Spleen (tissue), 11 donors: ENCODE data around the gene FAHD2A. TPM values are rescaled to one million over a fixed set of nuclear protein-coding genes. Genes with fewer than 3 reads are reported as not detected.

Experiments
- DNase-seq: peaks from one replicate; pipeline ENCODE4 v3.0.0-alpha.2; 2020
- H3K27ac ChIP-seq, 8 donors: fragments of 200-600 bp; sonication (generic) in 7 of 8; 1 replicate in 4 of 8; 2 replicates in 4 of 8; pipeline versions ENCODE4 v1.5.0 to v1.8.0; 2016 to 2021; ENCODE audit warnings: inconsistent platforms in 4 of 8, mild to moderate bottlenecking in 4 of 8, moderate library complexity in 1 of 8
- H3K27me3 ChIP-seq, 7 donors: fragments of 200-600 bp; sonication (generic) in 6 of 7; replicated peaks in 1 of 7; 1 replicate in 4 of 7; 2 replicates in 3 of 7; pipeline versions ENCODE4 v1.5.0 to v1.8.0; 2016 to 2021; ENCODE audit warnings: inconsistent platforms in 3 of 7, mild to moderate bottlenecking in 1 of 7
- H3K36me3 ChIP-seq, 6 donors: fragments of 200-600 bp; sonication (generic) in 5 of 6; 1 replicate in 4 of 6; 2 replicates in 2 of 6; pipeline versions ENCODE4 v1.5.0 to v1.8.0; 2016 to 2021; ENCODE audit warnings: inconsistent platforms in 2 of 6
- H3K4me1 ChIP-seq, 6 donors: fragments of 200-600 bp; sonication (generic) in 5 of 6; 1 replicate in 3 of 6; 2 replicates in 3 of 6; pipeline versions ENCODE4 v1.5.0 to v1.8.0; 2016 to 2021; ENCODE audit warnings: inconsistent platforms in 3 of 6
- H3K4me3 ChIP-seq, 8 donors: fragments of 200-600 bp; sonication (generic) in 7 of 8; 1 replicate in 4 of 8; 2 replicates in 4 of 8; pipeline versions ENCODE4 v1.5.0 to v1.8.0; 2016 to 2021; ENCODE audit warnings: inconsistent platforms in 4 of 8, mild to moderate bottlenecking in 4 of 8, moderate library complexity in 2 of 8
- H3K9me3 ChIP-seq, 8 donors: fragments of 200-600 bp; sonication (generic) in 7 of 8; 1 replicate in 4 of 8; 2 replicates in 4 of 8; pipeline versions ENCODE4 v1.5.0 to v1.8.0; 2016 to 2021; ENCODE audit warnings: inconsistent platforms in 4 of 8
- CTCF ChIP-seq, 11 experiments: fragments of 200-600 bp in 7 of 11; fragments of 450-650 bp in 4 of 11; sonication (generic) in 4 of 11; IDR thresholded peaks in 8 of 11; conservative IDR thresholded peaks in 3 of 11; 1 replicate in 7 of 11; 2 replicates in 4 of 11; pipeline versions ENCODE4 v1.4.0 to v1.8.0; 2016 to 2021; ENCODE audit warnings: antibody characterized with exemption in 11 of 11, inconsistent platforms in 4 of 11, mild to moderate bottlenecking in 1 of 11
- POLR2A ChIP-seq, 3 donors: fragments of 450-650 bp; IDR thresholded peaks; one replicate each; pipeline ENCODE4 v1.5.1; 2017; ENCODE audit warnings: antibody characterized with exemption in 3 of 3, mild to moderate bottlenecking in 1 of 3
- POLR2AphosphoS5 ChIP-seq, 3 donors: sonication (generic); formaldehyde crosslinking; IDR thresholded peaks; one replicate each; pipeline ENCODE4 v1.5.1; 2017; ENCODE audit warnings: antibody characterized with exemption in 3 of 3
- WGBS, 5 donors: extraction: QIAGEN DNeasy Blood & Tissue Kit in 3 of 5; methylation state at CpG; one replicate each; pipeline versions ENCODE4 v1.1.5 to v1.1.7; 2013 to 2018; 5-methylcytosine and 5-hydroxymethylcytosine counted together
- intact Hi-C: fragments of 100-400 bp; cut with DNase I; formaldehyde crosslinking; loops from one replicate; pipeline ENCODE4 v1.15.0; 2023; ENCODE audit warnings: low total_unique reads
- polyA plus RNA-seq, 3 donors: library from polyadenylated mRNA; stranded (reverse); fragments of 200-250 nt; gene quantifications; one replicate each; pipeline ENCODE4 v1.2.1, GENCODE V29; 2013
- total RNA-seq, 7 donors: library from RNA; depleted of rRNA in 3 of 7; stranded (reverse); fragments of >200 nt in 3 of 7; fragmentation: NEBNext Ultra II Directional in 4 of 7; extraction: Animal tissue kit (Norgen Biotek cat#: 25700) in 4 of 7; gene quantifications; one replicate each; pipeline versions ENCODE4 v1.1.0 to v1.2.1, GENCODE V29; 2016 to 2021
- donor health status: healthy with polysubstance abuse.
- donor health status: DM: no; HTN: no; CAD: no; lungs with moderate emphysema.
- donor health status: DM: no; HTN: no; CAD: no.
- donor health status: Bipolar disorder and iron deficiency.
- donor health status: healthy.
- donor health status: DM: no; HTN: no; CAD: no.
- donor health status: DM: yes; HTN: yes; CAD: no.

The FAHD2A gene
- total and polyA plus RNA-seq, 10 donors: 10.9 to 23.7 (median 17.5) TPM

- WGBS, 5 donors: 84 to 94% (median 92%) methylated on average over 4 to 6 of the region's 6 CpGs
- peaks cover 0 to 16% (median 0%) of the 10 kb centered on the region in 7 donors for H3K27me3 ChIP-seq
- peaks cover 0 to 9% (median 2%) of the 10 kb centered on the region in 6 donors for H3K36me3 ChIP-seq
- intact Hi-C loops: no loop called here
- H3K27ac ChIP-seq: no peak overlapping the region
- no peaks in the 10 kb centered on the region for H3K4me1 ChIP-seq
- DNase-seq: peak; percentile 41
- no peak overlapping the region for H3K4me3 ChIP-seq
- no peaks in the 10 kb centered on the region for H3K9me3 ChIP-seq
- no peak for TF ChIP-seq CTCF (IDR thresholded peaks at IDR 0.05 in 8 of 11, conservative IDR thresholded peaks at IDR 0.05 in 3 of 11)
- no peak for TF ChIP-seq POLR2A (IDR thresholded peaks at IDR 0.05)
- TF ChIP-seq POLR2AphosphoS5 (IDR thresholded peaks at IDR 0.05): no peak
These were observed 28.5 kb upstream of the FAHD2A start for GRCh38 chr2:95374029-95374428.

GRCh38 chr2:95374451-95374920, 28.0 kb upstream of the FAHD2A start:
- 86 to 100% (median 89%) methylated on average over 7 to 11 of the region's 11 CpGs for WGBS, 5 donors
- intact Hi-C loops: no loop called here
- Histone ChIP-seq H3K27ac (no peak overlapping the region), H3K9me3 (no peaks in the 10 kb centered on the region), H3K4me1 (no peaks in the 10 kb centered on the region), H3K36me3 (peaks cover 0 to 9% (median 2%) of the 10 kb centered on the region in 6 donors), H3K4me3 (no peak overlapping the region), H3K27me3 (peaks cover 0 to 16% (median 0%) of the 10 kb centered on the region in 7 donors)
- peak; percentile 41 for DNase-seq
- TF ChIP-seq POLR2A (IDR thresholded peaks at IDR 0.05) (no peak), CTCF (IDR thresholded peaks at IDR 0.05 in 8 of 11, conservative IDR thresholded peaks at IDR 0.05 in 3 of 11) (no peak), POLR2AphosphoS5 (IDR thresholded peaks at IDR 0.05) (no peak)

GRCh38 chr2:95374921-95375471, 27.5 kb upstream of the FAHD2A start:
- TF ChIP-seq CTCF (IDR thresholded peaks at IDR 0.05 in 8 of 11, conservative IDR thresholded peaks at IDR 0.05 in 3 of 11) (no peak), POLR2A (IDR thresholded peaks at IDR 0.05) (no peak), POLR2AphosphoS5 (IDR thresholded peaks at IDR 0.05) (no peak)
- H3K27me3 ChIP-seq: peaks cover 0 to 16% (median 0%) of the 10 kb centered on the region in 7 donors
- no peaks in the 10 kb centered on the region for H3K4me1 ChIP-seq
- WGBS, 5 donors: 73 to 81% (median 76%) methylated on average over 12 to 15 of the region's 15 CpGs
- H3K9me3 ChIP-seq: no peaks in the 10 kb centered on the region
- intact Hi-C loops: no loop called here
- H3K27ac ChIP-seq: no peak overlapping the region
- no peak overlapping the region for H3K4me3 ChIP-seq
- H3K36me3 ChIP-seq: peaks cover 0 to 9% (median 2%) of the 10 kb centered on the region in 6 donors
- peak; percentile 61 for DNase-seq

- DNase-seq: no peak
- Histone ChIP-seq H3K4me1 (no peaks in the 10 kb centered on the region), H3K4me3 (no peak overlapping the region), H3K36me3 (peaks cover 0 to 9% (median 2%) of the 10 kb centered on the region in 6 donors), H3K27me3 (peaks cover 0 to 16% (median 0%) of the 10 kb centered on the region in 7 donors), H3K9me3 (no peaks in the 10 kb centered on the region), H3K27ac (no peak overlapping the region)
- TF ChIP-seq POLR2AphosphoS5 (IDR thresholded peaks at IDR 0.05) (no peak), CTCF (IDR thresholded peaks at IDR 0.05 in 8 of 11, conservative IDR thresholded peaks at IDR 0.05 in 3 of 11) (no peak), POLR2A (IDR thresholded peaks at IDR 0.05) (no peak)
- intact Hi-C loops: no loop called here
- 84 to 91% (median 86%) methylated on average over 16 to 21 of the region's 21 CpGs for WGBS, 5 donors
These were observed 26.9 kb upstream of the FAHD2A start for GRCh38 chr2:95375532-95376150.
